NCI-H69 (cell line): ENCODE measurements around the gene MYO5B.
"Not testable (repeated sequence)": the region's sequence is repeated elsewhere in the genome, so short reads cannot be mapped to it uniquely, and the experiment has no call there.

ENCODE experiments used
- DNase-seq: peaks from one replicate; lab custom pipeline; 2025; lab: John Stamatoyannopoulos, UW

MYO5B gene

GRCh38 chr18:49921318-49921985 is 273.5 kb downstream of the MYO5B start:
- no peak for DNase-seq

GRCh38 chr18:49920731-49921130 is 274.2 kb downstream of the MYO5B start:
- no peak for DNase-seq

- no peak for DNase-seq
These were observed 277.2 kb downstream of the MYO5B start for GRCh38 chr18:49917742-49918141.

DNA sequence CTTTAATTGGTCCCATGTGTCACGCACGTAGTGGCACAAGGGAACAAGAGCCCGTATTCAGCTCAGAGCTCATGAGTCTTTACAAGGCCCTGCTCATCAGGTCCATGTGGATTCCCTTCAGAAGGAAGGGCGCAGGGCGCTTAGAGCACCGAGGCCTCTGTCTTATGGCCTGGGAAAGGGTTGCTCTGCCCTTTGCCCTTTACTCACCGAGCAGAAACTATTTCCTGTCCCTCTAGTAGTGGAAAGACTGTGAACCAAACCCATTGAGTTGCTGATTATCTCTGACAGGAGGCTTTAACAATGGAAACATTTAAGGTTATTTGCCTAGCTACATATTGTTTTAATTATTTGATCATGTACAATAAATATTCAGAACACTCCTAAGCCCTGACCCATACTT is 279.6 kb downstream of the MYO5B start:
- DNase-seq: no peak

GRCh38 chr18:49913221-49913620 is 281.7 kb downstream of the MYO5B start:
- DNase-seq: no peak

DNA sequence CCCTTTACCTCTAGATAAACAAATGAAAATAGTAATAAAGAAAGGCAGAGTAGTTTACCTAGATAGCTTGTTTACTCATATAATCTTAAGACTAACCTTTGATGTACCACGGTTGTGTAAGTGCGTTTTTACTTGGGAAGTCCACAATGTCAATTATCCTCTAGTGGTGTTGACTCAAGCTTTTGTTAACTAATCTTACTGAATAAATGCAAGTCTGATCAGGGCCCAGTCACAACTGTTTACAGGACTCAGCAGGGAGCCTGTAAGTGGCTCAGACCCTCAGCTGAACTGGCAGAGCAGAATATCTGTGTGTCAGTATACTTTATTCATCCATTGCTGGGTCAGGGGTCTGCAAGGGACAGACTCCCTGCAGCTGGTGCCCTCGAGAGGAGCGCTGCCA is 283.5 kb downstream of the MYO5B start:
- DNase-seq: peak; percentile 99

DNA sequence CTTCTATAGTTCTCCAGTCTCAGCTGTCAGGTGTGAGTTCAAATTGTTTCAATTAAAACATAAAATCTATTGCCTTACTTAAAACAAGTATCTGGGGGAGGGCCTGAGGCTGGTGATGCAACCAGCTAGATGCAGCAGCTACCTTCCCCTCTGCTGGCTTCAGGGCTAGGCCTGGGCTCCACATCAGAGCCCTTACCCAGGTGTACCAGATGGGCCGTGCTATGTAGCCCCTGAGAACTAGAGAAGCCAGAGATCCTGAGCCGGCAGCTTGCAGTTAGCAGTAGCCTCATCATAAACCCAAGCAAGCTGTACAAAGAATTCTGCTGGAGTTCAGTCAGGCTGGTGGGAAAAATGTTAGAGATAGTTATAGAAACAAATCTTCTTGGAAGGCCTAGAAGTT is 284.0 kb downstream of the MYO5B start:
- peak; percentile 89 for DNase-seq

- DNase-seq: peak; percentile 66
These were observed 284.9 kb downstream of the MYO5B start for GRCh38 chr18:49910019-49910418.

DNA sequence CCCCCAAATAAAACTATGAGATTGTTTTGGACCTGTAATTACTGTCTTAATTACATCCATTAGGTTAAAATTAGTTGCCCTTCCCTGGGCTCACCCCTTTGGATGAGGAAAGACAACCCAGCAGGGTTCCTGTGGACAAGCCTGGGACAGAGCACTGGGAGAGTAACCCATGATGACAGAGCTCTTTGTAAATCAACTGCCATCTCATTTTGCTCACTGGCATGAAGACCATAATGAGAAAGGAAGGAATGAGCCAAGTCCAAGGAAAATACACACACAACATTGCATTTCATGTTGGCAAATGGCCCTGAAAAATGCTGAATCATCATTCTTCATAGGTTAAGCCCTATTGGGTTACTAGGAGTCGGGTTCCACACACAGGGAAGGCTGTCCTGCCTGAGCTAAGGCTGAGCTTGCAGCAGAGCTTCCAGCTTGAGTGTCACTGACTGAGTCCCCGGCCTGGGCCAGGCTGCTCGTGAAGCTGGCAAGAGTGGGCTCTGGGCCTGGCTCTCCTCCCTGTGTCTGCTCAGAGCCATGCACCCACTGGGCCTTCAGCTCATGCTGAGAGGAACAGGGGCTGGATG is 287.5 kb downstream of the MYO5B start:
- peak; percentile 98 for DNase-seq

DNA sequence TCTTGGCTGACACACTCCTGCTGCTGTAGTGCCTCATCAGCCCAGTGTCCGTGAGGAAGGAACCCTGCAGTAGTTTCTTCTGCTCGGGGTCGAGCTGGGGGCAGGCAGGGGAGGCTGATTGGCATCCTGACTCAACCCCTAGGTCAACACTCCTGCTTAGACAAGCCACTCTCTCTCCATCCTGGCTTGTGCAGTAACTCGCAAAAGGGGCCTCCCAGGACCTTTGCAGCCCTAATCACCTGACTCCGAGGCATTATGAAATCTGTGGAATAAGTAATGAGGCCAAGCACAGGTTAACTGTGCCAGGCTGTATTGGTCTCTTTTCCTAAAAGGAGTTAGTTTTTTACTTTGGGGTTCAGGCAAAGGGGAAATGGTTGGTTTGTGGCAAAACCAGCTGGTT is 289.2 kb downstream of the MYO5B start:
- DNase-seq: no peak

- no peak for DNase-seq
These were observed 289.9 kb downstream of the MYO5B start for GRCh38 chr18:49904871-49905555.

GRCh38 chr18:49901862-49902340 is 293.0 kb downstream of the MYO5B start:
- DNase-seq: no peak

DNA sequence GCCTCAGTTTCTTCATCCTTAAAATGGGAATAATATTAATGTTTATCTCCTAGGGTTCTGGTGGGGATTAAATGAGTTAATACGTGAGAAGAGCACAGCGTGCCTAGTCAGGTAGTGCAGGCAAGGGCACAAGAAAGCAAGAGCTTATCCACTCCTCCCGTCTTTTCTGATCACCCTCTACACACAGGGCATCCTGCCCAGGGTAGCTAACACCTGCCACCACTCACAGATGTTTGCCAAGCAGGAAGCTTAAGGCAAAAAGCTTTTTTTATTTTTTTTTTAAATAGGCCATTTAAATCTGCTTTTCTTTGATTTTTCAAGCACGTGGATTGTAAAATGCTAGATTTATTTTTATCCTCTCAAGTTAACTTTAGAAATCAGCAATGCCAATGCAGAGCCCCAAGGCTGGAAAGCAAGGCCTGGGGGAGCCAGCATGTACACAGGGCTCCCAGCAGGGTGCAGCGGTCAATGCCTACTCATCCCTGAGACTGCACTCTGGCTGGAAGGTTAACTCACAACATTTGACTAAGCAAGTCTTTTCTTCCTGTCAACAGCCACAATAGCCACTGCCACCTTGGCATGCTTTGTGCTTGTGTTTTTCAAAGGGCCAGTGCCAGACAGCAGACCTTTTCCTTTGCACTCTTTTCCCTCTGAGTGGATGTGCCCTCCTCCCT is 295.2 kb downstream of the MYO5B start:
- peak; percentile 87 for DNase-seq

DNA sequence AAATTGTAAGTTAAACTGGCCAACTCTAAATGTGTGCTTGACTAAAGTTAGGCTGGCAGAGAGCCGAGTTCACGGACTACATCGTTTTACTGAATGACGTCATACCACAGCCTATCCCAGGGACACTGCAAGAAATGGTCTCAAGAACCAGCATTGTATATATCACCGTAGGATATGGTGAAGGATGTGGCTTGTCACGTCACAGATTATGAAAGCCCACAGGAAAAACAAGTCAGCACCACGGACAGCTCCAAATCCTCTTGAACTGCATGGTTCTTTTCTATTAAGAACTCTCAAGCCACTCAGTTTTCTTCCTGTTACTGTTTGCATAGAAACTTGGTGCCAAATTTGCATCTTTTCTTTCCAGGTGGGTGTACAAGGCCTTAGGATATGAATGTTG is 296.5 kb downstream of the MYO5B start:
- no peak for DNase-seq

DNA sequence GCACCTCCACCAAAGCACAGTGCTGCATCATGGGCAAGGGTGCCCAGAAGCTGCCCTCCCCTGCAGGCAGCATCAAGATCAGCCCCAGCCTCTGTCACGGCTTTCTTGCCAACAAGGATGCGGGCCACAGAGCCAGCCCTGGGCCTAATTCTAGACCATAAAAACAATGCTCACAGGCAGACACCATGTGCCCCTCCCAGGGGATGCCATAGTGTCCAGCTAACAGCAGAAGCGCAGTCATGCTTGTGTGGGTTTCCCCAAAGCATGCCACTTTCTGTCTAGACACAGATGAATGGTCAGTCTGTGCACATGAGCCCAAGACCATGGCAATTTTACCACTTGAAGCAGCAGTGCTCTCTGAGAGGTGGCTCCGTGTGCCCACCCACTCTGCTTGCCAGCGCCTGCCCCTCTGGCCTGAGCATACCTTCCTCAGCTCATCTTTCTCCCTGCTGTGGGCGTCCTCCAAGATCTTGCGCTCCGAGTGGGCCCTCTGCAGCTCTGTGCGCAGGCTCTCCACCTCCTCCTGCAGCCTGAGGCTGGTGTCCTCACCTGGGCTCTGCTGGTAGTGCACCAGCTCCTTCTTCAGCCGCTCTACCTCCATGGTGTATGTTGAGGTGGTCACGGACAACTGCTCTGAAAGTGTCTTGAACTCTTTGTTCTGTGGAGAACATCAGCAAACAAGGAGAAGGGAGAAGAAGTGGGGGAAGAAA is 300.3 kb downstream of the MYO5B start:
- no peak for DNase-seq

- no peak for DNase-seq
These were observed 301.9 kb downstream of the MYO5B start for GRCh38 chr18:49893036-49893435.

DNA sequence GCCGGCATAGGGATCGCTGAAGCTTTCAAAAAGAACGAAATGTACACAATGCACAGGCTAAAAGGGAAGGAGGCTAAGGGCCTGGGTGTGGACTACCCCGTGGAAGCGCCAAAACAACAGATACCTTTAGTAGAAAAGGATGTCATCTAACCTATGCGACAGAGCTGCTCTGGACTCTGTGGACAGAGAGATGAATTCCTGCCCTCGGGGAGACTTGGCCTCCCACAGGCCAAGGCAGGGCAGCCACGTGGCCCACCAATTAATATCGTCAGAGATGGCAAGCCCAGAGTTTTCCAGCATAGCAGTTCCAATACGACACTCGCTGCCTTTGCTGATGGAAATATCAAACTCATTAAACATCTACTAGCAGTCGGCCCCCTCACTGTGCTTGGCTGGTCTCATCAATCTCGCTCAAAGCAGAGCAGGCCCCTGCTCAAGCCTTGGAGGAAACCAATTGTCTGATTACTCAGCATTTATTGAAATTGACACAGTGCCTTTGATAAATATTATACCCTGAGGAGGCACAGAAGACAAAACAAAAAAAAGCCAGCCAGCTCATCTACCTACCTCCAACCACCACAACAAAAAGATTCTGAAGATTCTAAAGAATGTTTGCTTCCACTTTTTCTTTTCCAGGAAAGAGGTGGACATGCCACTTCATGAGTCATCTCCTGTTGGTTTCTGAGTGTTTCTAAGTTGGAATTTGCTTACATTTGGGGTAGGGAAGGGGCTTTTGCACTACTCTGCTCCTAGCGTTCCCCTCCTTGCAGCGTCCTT is 302.6 kb downstream of the MYO5B start:
- DNase-seq: no peak

DNA sequence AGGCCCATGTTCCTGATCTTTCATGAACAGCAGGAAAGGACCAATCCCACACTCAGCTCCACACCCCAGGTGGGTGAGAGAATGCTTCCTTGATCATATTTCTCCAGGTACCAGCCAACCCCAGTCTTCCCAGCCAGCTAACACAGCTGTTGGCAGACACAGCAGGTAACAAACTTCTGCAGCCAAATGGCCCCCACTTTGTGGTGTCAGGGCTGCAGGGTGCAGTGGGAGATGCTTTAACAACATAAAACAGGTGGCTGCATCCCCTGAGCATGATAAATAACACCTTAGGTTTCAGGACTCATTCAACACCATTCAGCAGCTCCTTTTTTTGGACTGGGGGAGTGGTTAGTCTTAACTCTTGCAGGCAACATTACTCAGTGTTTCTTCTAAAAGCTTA is 304.9 kb downstream of the MYO5B start:
- DNase-seq: peak; percentile 100

DNA sequence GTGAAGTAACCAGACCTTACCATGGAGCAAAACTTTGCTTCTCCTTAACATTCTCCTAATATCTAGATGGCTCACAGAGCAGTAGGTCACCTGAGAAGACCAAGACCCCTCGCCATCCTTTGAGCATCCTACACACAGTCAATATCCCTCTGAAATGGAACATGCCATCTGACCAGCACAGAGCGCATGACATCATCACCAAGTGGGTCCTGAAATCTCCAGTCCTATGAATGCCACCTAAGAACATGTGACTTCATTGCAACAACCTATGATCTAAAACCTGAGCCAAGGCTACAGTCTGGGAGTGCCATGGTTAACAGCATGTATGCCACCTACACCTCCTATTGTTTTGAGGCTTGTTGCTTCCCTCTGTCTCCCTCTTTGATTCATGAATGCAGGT is 305.4 kb downstream of the MYO5B start:
- DNase-seq: not testable (repeated sequence)

DNA sequence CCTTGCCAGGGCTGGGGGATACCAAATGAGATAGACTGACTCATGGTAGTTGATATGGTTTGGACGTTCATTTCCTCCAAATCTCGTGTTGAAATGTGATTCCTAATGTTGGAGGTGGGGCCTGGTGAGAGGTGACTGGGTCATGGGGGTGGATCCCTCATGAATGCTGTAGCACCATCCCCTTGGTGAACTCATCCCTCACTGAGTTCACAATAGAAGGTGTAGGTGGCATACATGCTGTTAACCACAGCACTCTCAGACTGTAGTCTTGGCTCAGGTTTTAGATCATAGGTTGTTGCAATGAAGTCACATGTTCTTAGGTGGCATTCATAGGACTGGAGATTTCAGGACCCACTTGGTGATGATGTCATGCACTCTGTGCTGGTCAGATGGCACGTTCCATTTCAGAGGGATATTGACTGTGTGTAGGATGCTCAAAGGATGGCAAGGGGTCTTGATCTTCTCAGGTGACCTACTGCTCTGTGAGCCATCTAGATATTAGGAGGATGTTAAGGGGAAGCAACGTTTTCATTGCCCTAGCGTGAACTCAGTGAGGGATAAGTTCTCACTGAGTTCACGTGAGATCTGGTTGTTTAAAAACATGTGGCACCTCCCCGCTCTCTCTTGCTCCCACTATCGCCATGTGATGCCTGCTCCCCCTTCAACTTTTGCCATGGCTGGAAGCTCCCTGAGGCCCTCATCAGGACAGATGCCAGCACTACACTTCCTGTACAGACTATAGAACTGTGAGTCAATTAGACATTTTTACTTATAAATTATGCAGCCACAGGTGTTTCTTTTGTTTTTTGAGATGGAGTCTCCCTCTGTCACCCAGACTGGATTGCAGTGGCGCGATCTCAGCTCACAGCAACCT is 307.8 kb downstream of the MYO5B start:
- DNase-seq: peak; percentile 65
